Stimulated activated CD4-positive, alpha-beta T cell treated with anti-CD3 and anti-CD28 coated beads, Interleukin-12 subunit alpha, Interleukin-12 subunit beta, amount 100 ng/mL, for 4 hours (primary cell): ENCODE measurements around the gene CHD9.
"Not testable (repeated sequence)": the region's sequence is repeated elsewhere in the genome, so short reads cannot be mapped to it uniquely, and the experiment has no call there.

ENCODE experiments used
- DNase-seq: peaks from one replicate; pipeline ENCODE4 v3.0.0-alpha.2; 2020

The CHD9 gene

GRCh38 chr16:53211253-53211652 is 156.5 kb downstream of the CHD9 start:
- no peak for DNase-seq

DNA sequence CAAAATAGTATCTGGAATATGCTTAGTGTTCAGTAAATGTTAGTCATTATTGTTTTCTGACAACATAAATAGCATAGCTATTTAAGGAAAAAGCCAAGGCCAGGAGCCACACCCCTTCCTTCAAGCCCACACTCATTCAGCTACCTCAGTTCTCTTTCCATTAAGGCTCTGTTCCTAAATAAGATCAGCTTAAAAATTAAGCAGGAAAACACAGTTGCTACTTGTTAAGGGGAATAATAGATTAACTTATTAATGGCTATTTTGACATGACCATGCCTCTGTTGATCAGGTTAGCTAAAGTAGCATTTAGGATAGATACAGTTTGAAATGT is 158.1 kb downstream of the CHD9 start:
- DNase-seq = no peak

DNA sequence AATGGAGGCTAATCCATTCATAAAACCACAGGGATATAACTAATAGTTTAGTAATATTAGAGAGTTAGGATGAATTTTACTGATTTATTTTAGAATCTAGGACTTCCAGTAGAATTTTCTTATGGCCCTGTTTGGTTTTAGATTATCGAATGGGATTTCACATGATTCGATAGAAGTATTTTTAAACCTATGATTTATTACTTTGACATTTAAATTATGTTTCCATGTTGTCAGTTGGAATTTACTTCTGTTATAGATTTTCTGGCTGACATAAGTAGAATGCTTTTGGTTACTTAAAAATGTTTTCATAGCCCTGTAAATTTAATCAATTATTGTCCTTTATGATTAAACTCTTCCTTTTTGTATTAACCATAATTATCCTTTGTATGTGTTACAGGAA is 158.8 kb downstream of the CHD9 start:
- no peak for DNase-seq

GRCh38 chr16:53216798-53217197 is 162.0 kb downstream of the CHD9 start:
- DNase-seq = no peak

GRCh38 chr16:53219371-53219770 is 164.6 kb downstream of the CHD9 start:
- DNase-seq = no peak

GRCh38 chr16:53219795-53220454 is 165.1 kb downstream of the CHD9 start:
- DNase-seq = no peak

DNA sequence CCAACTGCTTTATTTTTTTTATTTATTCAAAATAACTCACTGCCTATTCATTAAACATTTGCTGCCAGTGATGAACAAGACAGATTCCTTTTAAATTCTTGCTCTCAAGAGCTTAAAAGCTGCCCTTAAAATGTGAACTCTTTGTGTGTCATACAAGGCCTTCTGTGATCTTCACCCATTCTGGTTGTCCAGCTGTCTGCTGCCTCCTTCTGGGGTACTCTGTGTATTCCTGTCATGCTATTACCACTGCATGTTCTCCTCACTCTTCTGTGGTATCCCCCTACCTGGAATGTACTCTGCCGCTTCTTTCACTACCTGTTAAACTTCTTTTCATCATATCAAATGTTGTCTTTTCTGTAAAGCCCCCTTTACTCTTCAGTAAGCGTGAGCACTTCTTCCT is 165.8 kb downstream of the CHD9 start:
- DNase-seq = no peak

DNA sequence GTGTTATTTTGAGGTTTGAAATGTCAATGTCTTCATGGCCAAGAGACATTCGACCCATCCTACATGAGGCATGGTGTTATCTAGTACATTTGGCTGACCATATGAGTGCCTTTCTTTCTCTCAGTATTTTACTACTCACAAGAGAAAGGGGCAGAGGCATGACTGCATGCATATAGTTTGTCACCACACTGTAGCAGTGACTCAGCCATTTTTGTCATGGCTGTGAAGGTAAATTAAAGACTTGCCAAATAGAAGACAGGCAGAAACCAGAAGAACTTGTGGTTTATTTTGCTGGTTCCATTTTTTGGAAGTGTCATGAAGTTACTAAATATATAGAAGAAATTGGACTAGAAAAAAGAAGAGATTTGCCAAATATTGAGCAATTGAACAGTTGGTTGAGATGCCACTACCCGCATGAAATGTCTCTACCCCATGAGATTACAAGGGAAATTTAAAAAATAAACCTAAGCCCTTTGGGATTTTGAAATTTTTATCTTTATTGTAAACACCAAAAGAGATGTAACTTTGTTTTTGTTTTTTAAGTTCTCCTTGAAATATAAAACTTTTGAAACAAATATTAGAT is 170.3 kb downstream of the CHD9 start:
- no peak for DNase-seq

GRCh38 chr16:53232826-53233529 is 178.2 kb downstream of the CHD9 start:
- no peak for DNase-seq

GRCh38 chr16:53234836-53235235 is 180.0 kb downstream of the CHD9 start:
- no peak for DNase-seq

DNA sequence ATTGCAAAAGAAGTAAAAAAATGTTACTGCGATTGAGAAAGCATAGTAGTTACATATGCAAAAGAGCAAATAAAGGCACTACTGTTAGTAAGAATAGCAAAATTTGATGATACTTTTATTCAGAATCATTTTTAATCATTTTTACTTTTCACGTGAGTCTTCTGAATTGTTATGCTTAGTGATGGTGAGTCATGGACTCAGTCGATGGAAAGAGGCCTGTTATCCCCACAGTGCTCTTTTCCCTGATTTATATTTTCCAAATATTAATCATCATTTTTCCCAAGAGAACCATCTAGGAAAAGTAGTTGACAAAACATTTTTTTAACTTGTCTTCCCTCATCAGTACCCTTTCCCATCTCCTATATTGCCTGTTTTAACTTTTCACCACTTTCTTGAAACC is 181.1 kb downstream of the CHD9 start:
- no peak for DNase-seq

- DNase-seq = no peak
These were observed 194.5 kb downstream of the CHD9 start for GRCh38 chr16:53249331-53249730.

- no peak for DNase-seq
These were observed 202.2 kb downstream of the CHD9 start for GRCh38 chr16:53257001-53257400.

- no peak for DNase-seq
These were observed 204.0 kb downstream of the CHD9 start for GRCh38 chr16:53258809-53259208.

DNA sequence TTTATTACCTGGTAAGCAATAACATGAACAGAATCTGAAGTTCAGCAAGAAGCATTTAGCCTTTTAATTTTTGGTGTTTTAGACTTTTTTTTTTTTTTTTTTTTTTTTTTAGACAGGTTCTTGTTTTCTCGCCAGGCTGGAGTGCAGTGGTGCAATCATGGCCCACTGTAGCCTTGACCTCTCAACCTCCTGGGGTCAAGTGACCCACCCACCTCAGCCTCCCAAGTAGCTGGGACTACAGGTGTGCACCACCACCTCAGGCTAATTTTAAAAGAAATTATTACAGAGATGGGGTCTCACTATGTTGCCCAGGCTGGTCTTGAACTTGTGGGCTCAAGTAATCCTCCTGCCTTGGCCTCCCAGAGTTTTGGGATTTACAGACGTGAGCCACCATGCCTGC is 206.5 kb downstream of the CHD9 start:
- DNase-seq = no peak

- DNase-seq = no peak
These were observed 207.9 kb downstream of the CHD9 start for GRCh38 chr16:53262645-53263044.

DNA sequence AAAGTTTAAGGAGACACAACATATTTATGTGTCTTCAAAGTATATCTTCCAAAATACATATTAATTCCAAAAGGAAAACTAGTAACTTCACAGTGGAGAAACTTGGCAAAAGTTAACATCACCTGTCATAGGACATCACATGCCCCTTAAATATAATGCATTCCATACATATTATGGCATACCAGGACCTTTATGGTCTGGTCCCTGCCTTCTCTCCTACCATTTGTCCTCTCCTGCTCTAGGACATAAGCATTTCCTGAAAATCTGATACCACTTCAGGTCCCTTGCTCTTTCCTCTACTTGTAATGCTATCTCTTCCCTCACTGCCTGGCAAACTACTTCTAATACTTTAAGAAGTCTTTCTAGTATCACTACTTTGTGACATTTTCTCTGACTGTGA is 211.4 kb downstream of the CHD9 start:
- no peak for DNase-seq

DNA sequence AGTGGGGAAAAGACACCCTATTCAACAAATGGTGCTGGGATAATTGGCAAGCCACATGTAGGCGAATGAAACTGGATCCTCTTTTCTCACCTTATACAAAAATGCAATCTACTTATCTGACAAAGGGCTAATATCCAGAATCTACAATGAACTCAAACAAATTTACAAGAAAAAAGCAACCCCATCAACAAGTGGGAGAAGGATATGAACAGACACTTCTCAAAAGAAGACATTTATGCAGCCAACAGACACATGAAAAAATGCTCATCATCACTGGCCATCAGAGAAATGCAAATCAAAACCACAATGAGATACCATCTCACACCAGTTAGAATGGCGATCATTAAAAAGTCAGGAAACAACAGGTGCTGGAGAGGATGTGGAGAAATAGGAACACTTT is 223.7 kb downstream of the CHD9 start:
- not testable (repeated sequence) for DNase-seq

GRCh38 chr16:53281280-53281679 is 226.5 kb downstream of the CHD9 start:
- no peak for DNase-seq

- no peak for DNase-seq
These were observed 227.1 kb downstream of the CHD9 start for GRCh38 chr16:53281859-53282258.

- no peak for DNase-seq
These were observed 227.5 kb downstream of the CHD9 start for GRCh38 chr16:53282328-53282727.

DNA sequence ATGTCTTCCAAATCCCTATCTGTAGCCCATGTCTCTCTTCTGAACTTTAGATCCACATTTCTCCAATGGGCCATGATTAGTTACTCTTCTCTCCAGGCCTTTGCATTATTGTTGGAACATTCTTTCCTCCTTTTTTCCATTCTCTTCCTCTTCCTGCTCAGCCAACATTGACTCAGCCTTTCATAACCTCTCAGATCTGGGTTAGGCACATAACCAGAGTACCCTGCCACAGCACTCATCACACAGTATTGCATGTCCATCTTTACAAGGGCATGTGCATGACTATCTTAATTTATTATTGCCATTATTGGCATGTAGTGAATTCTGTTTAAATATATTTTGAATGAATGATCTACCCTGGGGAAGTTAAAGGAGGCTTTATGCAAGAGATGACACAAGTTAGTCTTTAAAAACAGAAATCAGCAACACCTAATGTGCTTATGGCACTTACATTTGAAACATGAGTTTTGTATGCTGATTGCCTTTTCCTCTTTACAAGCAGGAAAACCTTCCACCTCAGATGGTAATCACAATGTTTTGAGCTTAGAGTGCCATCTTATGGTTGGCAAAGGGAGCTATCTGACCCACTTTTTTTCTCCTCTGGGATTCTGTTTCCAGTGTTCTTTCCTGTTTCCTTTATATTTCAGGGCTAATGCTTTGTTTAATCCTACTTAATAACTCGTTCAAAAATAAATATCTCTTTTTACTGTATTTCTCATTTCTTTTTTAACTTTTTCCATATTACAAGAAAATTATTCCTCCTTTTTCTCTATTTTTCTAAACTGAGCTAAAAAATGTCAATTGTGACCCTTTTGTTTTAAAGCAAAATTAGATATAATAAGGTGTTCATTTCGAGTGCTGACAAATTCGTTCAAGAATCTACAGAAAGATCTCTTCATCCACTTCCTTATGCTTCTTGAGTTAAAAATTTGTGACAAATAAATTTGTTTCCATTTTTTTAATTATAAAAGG is 228.5 kb downstream of the CHD9 start:
- no peak for DNase-seq

- no peak for DNase-seq
These were observed 230.4 kb downstream of the CHD9 start for GRCh38 chr16:53285236-53285635.
